ENCODE results near the gene DMD. TPM values are rescaled to one million over a fixed set of nuclear protein-coding genes. Genes with fewer than 3 reads are reported as not detected.

DMD gene
- total and polyA plus RNA-seq, 2 of the 8 experiments (the other 6 are each of a cell fraction or from before 2014, with no cell fraction given), result 4.8 to 7.4 TPM

DNA sequence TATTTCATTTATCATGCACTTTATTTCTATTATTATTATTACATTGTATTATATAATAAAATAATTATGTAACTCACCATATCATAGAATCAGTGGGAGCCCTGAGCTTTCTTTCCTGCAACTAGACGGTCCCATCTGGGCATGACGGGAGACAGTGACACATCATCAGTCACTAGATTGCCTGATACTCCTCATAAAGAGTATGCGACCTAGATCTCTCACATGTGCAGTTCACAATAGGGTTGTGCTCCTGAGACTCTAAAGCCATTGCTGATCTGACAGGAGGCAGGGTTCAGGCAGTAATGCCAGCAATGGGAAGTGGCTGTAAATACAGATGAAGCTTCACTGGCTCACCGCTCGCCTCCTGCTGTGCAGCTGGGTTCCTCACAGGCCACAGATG, 62.3 kb downstream of the DMD start:
- WGBS, 2 experiments (ENCODE audit: extremely low coverage in 1 of 2, insufficient coverage in 1 of 2, insufficient read length in 1 of 2, insufficient replicate concordance in 2 of 2, low coverage in 1 of 2, low lambda C conversion rate in 2 of 2, missing lambda C conversion rate in 1 of 2), result 92% methylated on average over 3 of the region's 5 CpGs; no CpG with 5 or more reads in 1 of the 2 experiments
- no peak for TF ChIP-seq TAF1 (IDR thresholded peaks at IDR 0.05; ENCODE audit: low read depth, low read length)
- no peak for TF ChIP-seq BCL11A (IDR thresholded peaks at IDR 0.05; ENCODE audit: low read depth in 2 of 2, low read length in 2 of 2)
- no peak for TF ChIP-seq TEAD4 (IDR thresholded peaks at IDR 0.05; ENCODE audit: low read depth, low read length)
- TF ChIP-seq KDM1A (IDR thresholded peaks at IDR 0.05; ENCODE audit: borderline replicate concordance, low read length), result no peak
- TF ChIP-seq SIX5 (IDR thresholded peaks at IDR 0.05; ENCODE audit: low read depth, low read length), result no peak
- TF ChIP-seq RNF2 (IDR thresholded peaks at IDR 0.05; ENCODE audit: borderline replicate concordance, low read depth, low read length, missing control alignments, poor library complexity, severe bottlenecking), result no peak
- no peak for TF ChIP-seq RXRA (IDR thresholded peaks at IDR 0.05; ENCODE audit: insufficient read depth, low read depth, low read length)
- no peak for TF ChIP-seq CBX5 (IDR thresholded peaks at IDR 0.05; ENCODE audit: low read depth, low read length)
- TF ChIP-seq, protein P1, sequence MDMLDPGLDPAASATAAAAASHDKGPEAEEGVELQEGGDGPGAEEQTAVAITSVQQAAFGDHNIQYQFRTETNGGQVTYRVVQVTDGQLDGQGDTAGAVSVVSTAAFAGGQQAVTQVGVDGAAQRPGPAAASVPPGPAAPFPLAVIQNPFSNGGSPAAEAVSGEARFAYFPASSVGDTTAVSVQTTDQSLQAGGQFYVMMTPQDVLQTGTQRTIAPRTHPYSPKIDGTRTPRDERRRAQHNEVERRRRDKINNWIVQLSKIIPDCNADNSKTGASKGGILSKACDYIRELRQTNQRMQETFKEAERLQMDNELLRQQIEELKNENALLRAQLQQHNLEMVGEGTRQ (IDR thresholded peaks at IDR 0.05; ENCODE audit: low read length), result no peak
- no peak for TF ChIP-seq TAF7 (optimal IDR thresholded peaks at IDR 0.05; ENCODE audit: borderline replicate concordance, low read depth, low read length)
- TF ChIP-seq ZNF274 (IDR thresholded peaks at IDR 0.05; ENCODE audit: borderline replicate concordance, extremely low read depth, low read length), result no peak
- TF ChIP-seq PHF8 (conservative IDR thresholded peaks at IDR 0.05; ENCODE audit: low read depth, low read length), result no peak
- TF ChIP-seq MAFK (IDR thresholded peaks at IDR 0.05; ENCODE audit: low read depth, low read length), result no peak
- no peak for TF ChIP-seq EGR1 (IDR thresholded peaks at IDR 0.05; ENCODE audit: borderline replicate concordance, low read depth, low read length)

More for the DNA sequence above, 62.3 kb downstream of the DMD start:
- no peak overlapping the region for H3K4ac ChIP-seq (replicated peaks; ENCODE audit: insufficient read length, low read depth, low read length)
- no peak overlapping the region for H2AK5ac ChIP-seq (ENCODE audit: low read depth, low read length)
- H3K9ac ChIP-seq (replicated peaks in 1 of 4; ENCODE audit: extremely low read depth in 1 of 4, low read depth in 3 of 4, low read length in 3 of 4), result no peak overlapping the region
- no peak overlapping the region for H3K23ac ChIP-seq (ENCODE audit: insufficient read length)
- no peaks in the 10 kb centered on the region for H3K79me1 ChIP-seq (ENCODE audit: low read depth, low read length)
- no peak overlapping the region for H3K4me2 ChIP-seq (ENCODE audit: insufficient read depth in 1 of 2, low read depth in 2 of 2, low read length in 2 of 2)
- ChIA-PET POLR2A (ENCODE audit: partially characterized antibody) (no interaction called here), CTCF (ENCODE audit: partially characterized antibody) (no interaction called here)
- H3K18ac ChIP-seq (ENCODE audit: extremely low read depth, low read length), result no peak overlapping the region
- H4K91ac ChIP-seq (replicated peaks; ENCODE audit: insufficient read length, low read length), result no peak overlapping the region
- H3K79me2 ChIP-seq (ENCODE audit: control insufficient read depth in 1 of 2, insufficient read depth in 2 of 2, low read length in 2 of 2), result no peaks in the 10 kb centered on the region
- no peak overlapping the region for H4K8ac ChIP-seq (ENCODE audit: extremely low read depth, insufficient read depth, low read length)
- no peaks in the 10 kb centered on the region for H4K20me1 ChIP-seq (replicated peaks in 1 of 2; ENCODE audit: control insufficient read depth in 1 of 2, insufficient read depth in 2 of 2, low read length in 2 of 2)
- H4K5ac ChIP-seq (ENCODE audit: insufficient read length, low read depth, low read length), result no peak overlapping the region
- no peaks in the 10 kb centered on the region; the same call in 1 of the 2 replicates for H3K23me2 ChIP-seq (ENCODE audit: low read depth, low read length)
- no peak overlapping the region for H2BK12ac ChIP-seq (ENCODE audit: low read depth, low read length)
- H2AFZ ChIP-seq (ENCODE audit: low read length), result no peak overlapping the region
- H2BK15ac ChIP-seq (ENCODE audit: low read length), result no peak overlapping the region
- no peak overlapping the region for H2BK20ac ChIP-seq (ENCODE audit: low read length)
- FAIRE-seq, result no peak
- H3K27ac ChIP-seq (ENCODE audit: low read depth, low read length), result no peak overlapping the region
- H2BK5ac ChIP-seq (ENCODE audit: low read depth, low read length), result no peak overlapping the region
- no peaks in the 10 kb centered on the region for H3K27me3 ChIP-seq (replicated peaks in 1 of 4; ENCODE audit: control insufficient read depth in 3 of 4, extremely low read depth in 1 of 4, insufficient read depth in 3 of 4, low read length in 3 of 4)
- no peak for DNase-seq (ENCODE audit: low read depth in 1 of 2, low spot score in 2 of 2)
- H3K56ac ChIP-seq (replicated peaks; ENCODE audit: insufficient read length, low read depth, low read length), result no peak overlapping the region
- H3K14ac ChIP-seq (ENCODE audit: insufficient read length), result no peak overlapping the region
- H3K4me1 ChIP-seq (replicated peaks in 1 of 4; ENCODE audit: control insufficient read depth in 3 of 4, insufficient read depth in 4 of 4, low read length in 3 of 4), result no peaks in the 10 kb centered on the region; a peak in 1 of 7 replicates
- H3K36me3 ChIP-seq (ENCODE audit: control insufficient read depth in 2 of 4, insufficient read depth in 4 of 4, low read length in 3 of 4), result no peaks in the 10 kb centered on the region
- H3K4me3 ChIP-seq (ENCODE audit: extremely low read depth in 1 of 4, insufficient read depth in 2 of 4, low read depth in 3 of 4, low read length in 4 of 4), result no peak overlapping the region
- no peaks in the 10 kb centered on the region for H3K9me3 ChIP-seq (ENCODE audit: insufficient read depth in 2 of 2, low read depth in 1 of 2, low read length in 1 of 2)
- H2BK120ac ChIP-seq (replicated peaks; ENCODE audit: low read depth, low read length), result no peak overlapping the region

Data from H1 (cell line).